Naive thymus-derived CD4-positive, alpha-beta T cell (primary cell): Measurements from ENCODE around the gene ATP8B4. TPM values are rescaled to one million over a fixed set of nuclear protein-coding genes. Genes with fewer than 3 reads are reported as not detected.

Source experiments
- ATAC-seq: fragments of 150-1000 bp; cut with Tn5 transposase; 2 replicates; pipeline ENCODE4 v1.10.0; 2021; ENCODE audit warnings: mild to moderate bottlenecking, moderate library complexity
- CTCF ChIA-PET: fragments of 350-600 bp; sonication (Branson Sonifier 250); formaldehyde crosslinking; loops from one replicate; lab custom pipeline; 2021; ENCODE audit warnings: antibody characterized with exemption; lab: Charles Lee
- POLR2A ChIA-PET: fragments of 350-600 bp; sonication (Branson Sonifier 250); formaldehyde crosslinking; loops from one replicate; lab custom pipeline; 2021; ENCODE audit warnings: antibody characterized with exemption, inconsistent platforms; lab: Charles Lee
- DNase-seq, 9 donors: peaks; one replicate each; pipeline versions ENCODE4 v3.0.0 to v3.0.0-alpha.2; 2020 to 2022; ENCODE audit warnings: mixed read lengths in 1 of 9
- H3K27ac ChIP-seq: one replicate; pipeline ENCODE4 v1.7.0; 2013; ENCODE audit warnings: mild to moderate bottlenecking, low read depth, low read length, moderate library complexity
- H3K27me3 ChIP-seq, 2 donors: one replicate each; pipeline ENCODE4 v1.7.0; 2013; ENCODE audit warnings: low read length in 2 of 2, mild to moderate bottlenecking in 2 of 2, moderate library complexity in 2 of 2; ENCODE audit not compliant: control insufficient read depth in 2 of 2, insufficient read depth in 2 of 2
- H3K36me3 ChIP-seq, 3 experiments: 1 replicate in 2 of 3; 2 replicates in 1 of 3; pipeline ENCODE4 v1.7.0; 2013; ENCODE audit warnings: low read length in 3 of 3, mild to moderate bottlenecking in 3 of 3, moderate library complexity in 1 of 3; ENCODE audit not compliant: insufficient read depth in 3 of 3, control insufficient read depth in 2 of 3
- H3K4me1 ChIP-seq, 2 donors: one replicate each; pipeline ENCODE4 v1.7.0; 2013; ENCODE audit warnings: low read length in 2 of 2, mild to moderate bottlenecking in 2 of 2, moderate library complexity in 1 of 2; ENCODE audit not compliant: control insufficient read depth in 2 of 2, insufficient read depth in 2 of 2
- H3K4me3 ChIP-seq: 2 replicates; pipeline ENCODE4 v1.7.0; 2013; ENCODE audit warnings: mild to moderate bottlenecking, low read length
- H3K9me3 ChIP-seq, 3 experiments: 1 replicate in 2 of 3; 2 replicates in 1 of 3; pipeline ENCODE4 v1.7.0; 2013; ENCODE audit warnings: low read length in 3 of 3; ENCODE audit not compliant: control insufficient read depth in 2 of 3
- H3K27ac Mint-ChIP-seq, 9 donors: one replicate each; pipeline ENCODE4 v1.8.0; 2020 to 2022; ENCODE audit warnings: mixed read lengths in 9 of 9, mild to moderate bottlenecking in 8 of 9, moderate library complexity in 5 of 9, inconsistent platforms in 2 of 9
- H3K27me3 Mint-ChIP-seq, 5 donors: one replicate each; pipeline ENCODE4 v1.8.0; 2021 to 2022; ENCODE audit warnings: mixed read lengths in 5 of 5, mild to moderate bottlenecking in 1 of 5
- H3K36me3 Mint-ChIP-seq, 5 donors: one replicate each; pipeline ENCODE4 v1.8.0; 2020 to 2022; ENCODE audit warnings: mixed read lengths in 5 of 5, mild to moderate bottlenecking in 3 of 5, inconsistent platforms in 1 of 5
- H3K4me1 Mint-ChIP-seq, 7 donors: one replicate each; pipeline ENCODE4 v1.8.0; 2020 to 2022; ENCODE audit warnings: mixed read lengths in 7 of 7, mild to moderate bottlenecking in 3 of 7, inconsistent platforms in 1 of 7
- H3K4me3 Mint-ChIP-seq, 10 donors: one replicate each; pipeline ENCODE4 v1.8.0; 2020 to 2022; ENCODE audit warnings: mild to moderate bottlenecking in 10 of 10, mixed read lengths in 10 of 10, moderate library complexity in 6 of 10, inconsistent platforms in 2 of 10
- H3K9me3 Mint-ChIP-seq, 11 donors: one replicate each; pipeline ENCODE4 v1.8.0; 2020 to 2022; ENCODE audit warnings: mixed read lengths in 11 of 11, mild to moderate bottlenecking in 4 of 11, inconsistent platforms in 1 of 11, moderate library complexity in 1 of 11
- intact Hi-C, 2 donors: fragments of 100-400 bp; cut with micrococcal nuclease; formaldehyde crosslinking; loops; one replicate each; pipeline ENCODE4 v1.15.1; 2023
- polyA plus RNA-seq, 2 donors: library from polyadenylated mRNA; unstranded; fragments of 300-500 nt; fragmentation: Illumina TruSeq; gene quantifications; one replicate each; pipeline ENCODE4 v1.2.3, GENCODE V29; 2021
- total RNA-seq, 6 experiments: library from RNA in 5 of 6; stranded (reverse) in 5 of 6; gene quantifications; 1 replicate in 5 of 6; 2 replicates in 1 of 6; pipeline ENCODE4 v1.2.3 and lab custom pipeline; 2021 to 2026

ATP8B4 gene
- total and polyA plus RNA-seq, 7 experiments from 2014 or later = 0.92 to 24.3 (median 5.0) TPM; not detected in 2

GRCh38 chr15:50049871-50050270 is 69.2 kb downstream of the ATP8B4 start:
- no peak for ATAC-seq
- ChIA-PET CTCF (no interaction called here), POLR2A (no interaction called here)
- H3K27ac ChIP-seq = no peak overlapping the region
- H3K4me3 ChIP-seq = no peak overlapping the region
- H3K27ac Mint-ChIP-seq = no peak overlapping the region
- H3K9me3 Mint-ChIP-seq = peaks cover 0 to 4% (median 0%) of the 10 kb centered on the region in 11 donors
- no peaks in the 10 kb centered on the region for H3K9me3 ChIP-seq
- peaks cover 0 to 37% (median 9%) of the 10 kb centered on the region in 5 donors for H3K27me3 Mint-ChIP-seq
- H3K4me1 Mint-ChIP-seq = peaks cover 0 to 32% (median 0%) of the 10 kb centered on the region in 7 donors
- no peak overlapping the region for H3K4me3 Mint-ChIP-seq
- H3K27me3 ChIP-seq = no peaks in the 10 kb centered on the region
- intact Hi-C loops = loop anchor here in 1 of 2 donors (5.0 kb wide), 1 partner anchor 813 kb away; no protein-coding TSS in a partner anchor
- no peaks in the 10 kb centered on the region for H3K36me3 ChIP-seq
- H3K36me3 Mint-ChIP-seq = peaks cover 0 to 25% (median 0%) of the 10 kb centered on the region in 5 donors
- no peak for DNase-seq
- H3K4me1 ChIP-seq = no peaks in the 10 kb centered on the region

GRCh38 chr15:50046867-50047266 is 72.2 kb downstream of the ATP8B4 start:
- H3K4me1 Mint-ChIP-seq = peaks cover 0 to 19% (median 0%) of the 10 kb centered on the region in 7 donors
- intact Hi-C loops = loop anchor here in 1 of 2 donors (2.0 kb wide), 1 partner anchor 20 kb away; no protein-coding TSS in a partner anchor
- no peak for ATAC-seq

DNA sequence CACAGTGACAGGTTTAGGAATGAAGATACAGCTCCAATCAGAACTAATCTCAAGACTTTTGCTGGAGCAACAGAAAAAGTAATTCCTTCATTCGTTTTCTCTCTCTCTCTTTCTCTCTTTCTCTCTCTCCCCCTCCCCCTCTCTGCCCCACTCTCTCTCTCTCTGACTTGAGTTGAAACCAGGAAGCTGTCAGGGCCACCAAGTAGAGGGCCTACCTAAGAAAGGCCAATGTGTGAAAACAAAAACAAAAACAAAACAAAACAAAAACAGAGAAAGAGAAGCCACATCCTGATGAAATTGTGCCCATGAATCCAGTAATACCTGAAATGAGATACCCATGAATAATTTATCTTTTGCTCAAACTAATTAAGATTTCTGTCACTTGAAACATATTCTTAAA is 72.9 kb downstream of the ATP8B4 start:
- Histone ChIP-seq H3K4me1 (no peaks in the 10 kb centered on the region), H3K9me3 (peaks cover 0 to 12% (median 0%) of the 10 kb centered on the region in 3 experiments), H3K4me3 (no peak overlapping the region), H3K27ac (no peak overlapping the region), H3K36me3 (no peaks in the 10 kb centered on the region), H3K27me3 (no peaks in the 10 kb centered on the region)
- peaks cover 4 to 24% (median 15%) of the 10 kb centered on the region in 11 donors for H3K9me3 Mint-ChIP-seq
- no peak for ATAC-seq
- H3K36me3 Mint-ChIP-seq = peaks cover 0 to 41% (median 3%) of the 10 kb centered on the region in 5 donors
- peaks cover 0 to 19% (median 0%) of the 10 kb centered on the region in 5 donors for H3K27me3 Mint-ChIP-seq
- peak overlapping the region in 1 of 10 donors; percentile 21 for H3K4me3 Mint-ChIP-seq
- ChIA-PET POLR2A (interaction anchor here (0.7 kb wide), 1 partner anchor 392 kb away, joined by 4 read pairs; no protein-coding TSS in a partner anchor), CTCF (no interaction called here)
- H3K4me1 Mint-ChIP-seq = peaks cover 0 to 17% (median 0%) of the 10 kb centered on the region in 7 donors
- H3K27ac Mint-ChIP-seq = peak overlapping the region in 2 of 9 donors; percentile 14 to 77
- intact Hi-C loops = loop anchor here in 1 of 2 donors (2.0 kb wide), 1 partner anchor 21 kb away; no protein-coding TSS in a partner anchor
- no peak for DNase-seq

More at GRCh38 chr15:50046867-50047266, 72.2 kb downstream of the ATP8B4 start:
- H3K27me3 ChIP-seq = no peaks in the 10 kb centered on the region
- no peaks in the 10 kb centered on the region for H3K4me1 ChIP-seq
- ChIA-PET CTCF (no interaction called here), POLR2A (no interaction called here)
- DNase-seq = no peak
- peak overlapping the region in 1 of 9 donors; percentile 34 for H3K27ac Mint-ChIP-seq
- no peaks in the 10 kb centered on the region for H3K36me3 ChIP-seq
- H3K9me3 Mint-ChIP-seq = peaks cover 4 to 20% (median 12%) of the 10 kb centered on the region in 11 donors
- H3K27ac ChIP-seq = no peak overlapping the region
- peaks cover 0 to 24% (median 1%) of the 10 kb centered on the region in 5 donors for H3K27me3 Mint-ChIP-seq
- H3K4me3 Mint-ChIP-seq = no peak overlapping the region
- peaks cover 0 to 37% (median 3%) of the 10 kb centered on the region in 5 donors for H3K36me3 Mint-ChIP-seq
- H3K9me3 ChIP-seq = peaks cover 0 to 12% (median 0%) of the 10 kb centered on the region in 3 experiments
- no peak overlapping the region for H3K4me3 ChIP-seq

- H3K4me1 Mint-ChIP-seq = peaks cover 0 to 21% (median 0%) of the 10 kb centered on the region in 7 donors
- no peak overlapping the region for H3K27ac ChIP-seq
- ChIA-PET CTCF (interaction anchor here (0.5 to 0.6 kb wide), 2 partner anchors 35 to 1072 kb away, joined by 3 to 7 read pairs; no protein-coding TSS in a partner anchor), POLR2A (no interaction called here)
- H3K4me1 ChIP-seq = no peaks in the 10 kb centered on the region
- intact Hi-C loops = no loop called here
- H3K4me3 Mint-ChIP-seq = no peak overlapping the region
- peaks cover 4 to 28% (median 15%) of the 10 kb centered on the region in 11 donors for H3K9me3 Mint-ChIP-seq
- DNase-seq (no peak), ATAC-seq (no peak)
- no peaks in the 10 kb centered on the region for H3K27me3 ChIP-seq
- no peak overlapping the region for H3K27ac Mint-ChIP-seq
- H3K36me3 Mint-ChIP-seq = peaks cover 0 to 51% (median 3%) of the 10 kb centered on the region in 5 donors
- H3K27me3 Mint-ChIP-seq = peaks cover 0 to 12% (median 0%) of the 10 kb centered on the region in 5 donors
- peaks cover 0 to 12% (median 0%) of the 10 kb centered on the region in 3 experiments for H3K9me3 ChIP-seq
- H3K36me3 ChIP-seq = no peaks in the 10 kb centered on the region
- no peak overlapping the region for H3K4me3 ChIP-seq
Measured at GRCh38 chr15:50044904-50045303, 74.1 kb downstream of the ATP8B4 start.

DNA sequence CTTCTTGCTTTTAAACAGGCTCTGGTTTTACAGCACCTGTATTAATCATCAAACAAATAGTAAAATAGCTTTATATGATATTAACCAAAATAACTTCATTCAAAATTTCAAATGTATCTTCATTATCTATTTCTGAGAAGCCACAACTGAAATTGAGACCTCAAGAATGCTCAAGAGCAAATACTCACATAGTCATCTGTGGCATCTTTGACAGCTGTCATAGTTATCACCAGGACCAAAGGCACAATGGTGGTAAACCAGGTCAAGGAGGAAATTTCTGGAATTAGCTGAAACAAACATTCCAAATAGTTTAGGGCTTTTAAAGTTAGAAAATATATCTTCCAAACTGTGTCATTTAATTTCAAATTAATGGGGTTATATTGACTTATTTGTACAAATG is 74.6 kb downstream of the ATP8B4 start:
- H3K4me1 ChIP-seq = no peaks in the 10 kb centered on the region
- CTCF ChIA-PET = interaction anchor here (0.5 kb wide), 1 partner anchor 1073 kb away, joined by 3 read pairs; no protein-coding TSS in a partner anchor
- H3K27me3 Mint-ChIP-seq = peaks cover 0 to 10% (median 0%) of the 10 kb centered on the region in 5 donors
- H3K36me3 ChIP-seq = no peaks in the 10 kb centered on the region
- H3K27ac ChIP-seq = no peak overlapping the region
- peaks cover 0 to 49% (median 3%) of the 10 kb centered on the region in 5 donors for H3K36me3 Mint-ChIP-seq
- intact Hi-C loops = no loop called here
- POLR2A ChIA-PET = no interaction called here
- no peak overlapping the region for H3K27ac Mint-ChIP-seq
- peaks cover 0 to 12% (median 0%) of the 10 kb centered on the region in 3 experiments for H3K9me3 ChIP-seq
- H3K9me3 Mint-ChIP-seq = peaks cover 4 to 28% (median 15%) of the 10 kb centered on the region in 11 donors
- H3K4me3 ChIP-seq = no peak overlapping the region
- peaks cover 0 to 21% (median 0%) of the 10 kb centered on the region in 7 donors for H3K4me1 Mint-ChIP-seq
- no peak overlapping the region for H3K4me3 Mint-ChIP-seq
- no peak for ATAC-seq
- no peak for DNase-seq
- H3K27me3 ChIP-seq = no peaks in the 10 kb centered on the region

DNA sequence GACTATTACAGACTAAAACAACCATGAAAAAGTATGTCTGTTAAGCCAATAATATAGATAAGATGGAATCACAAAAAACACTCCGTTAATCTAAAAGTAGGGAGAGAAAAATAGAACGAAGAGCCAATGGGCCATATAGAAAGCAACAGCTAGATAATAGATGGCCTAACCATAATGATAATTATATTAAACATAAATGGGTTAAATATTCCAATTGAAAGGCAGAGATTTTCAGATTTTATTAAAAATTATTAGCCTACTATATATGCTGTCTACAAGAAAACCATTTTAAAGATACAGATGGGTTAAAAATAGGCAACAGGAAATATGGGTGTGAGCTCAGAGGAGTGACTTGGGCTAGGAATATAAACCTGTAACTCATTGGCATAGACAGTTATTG is 76.3 kb downstream of the ATP8B4 start:
- no peak overlapping the region for H3K27ac Mint-ChIP-seq
- CTCF ChIA-PET = no interaction called here

More for the DNA sequence above, 76.3 kb downstream of the ATP8B4 start:
- Mint-ChIP-seq H3K27me3 (peaks cover 0 to 3% (median 0%) of the 10 kb centered on the region in 5 donors), H3K36me3 (peaks cover 0 to 56% (median 3%) of the 10 kb centered on the region in 5 donors), H3K4me3 (no peak overlapping the region), H3K9me3 (peaks cover 4 to 28% (median 15%) of the 10 kb centered on the region in 11 donors), H3K4me1 (peaks cover 0 to 20% (median 0%) of the 10 kb centered on the region in 7 donors)
- H3K9me3 ChIP-seq = peaks cover 0 to 12% (median 0%) of the 10 kb centered on the region in 3 experiments
- DNase-seq (no peak), ATAC-seq (no peak)
- H3K27me3 ChIP-seq = no peaks in the 10 kb centered on the region
- no peak overlapping the region for H3K27ac ChIP-seq
- POLR2A ChIA-PET = no interaction called here
- H3K4me1 ChIP-seq = no peaks in the 10 kb centered on the region
- intact Hi-C loops = no loop called here
- no peaks in the 10 kb centered on the region for H3K36me3 ChIP-seq
- no peak overlapping the region for H3K4me3 ChIP-seq
